HEK293 (cell line): ENCODE data around the gene CLCF1.
A peak's percentile ranks its signal among the peaks of the same experiment; 100 is the strongest.

Experiments used
- BCL11B ChIP-seq: fragments of 450-650 bp; formaldehyde crosslinking; IDR thresholded peaks from 2 replicates; pipeline ENCODE4 v1.5.1; 2016; ENCODE audit warnings: low read depth, missing biosample characterization, missing genetic modification characterization
- GFI1B ChIP-seq: fragments of 450-650 bp; formaldehyde crosslinking; IDR thresholded peaks from 2 replicates; pipeline ENCODE4 v1.5.1; 2016; ENCODE audit warnings: missing biosample characterization, missing genetic modification characterization
- KLF7 ChIP-seq: fragments of 450-650 bp; formaldehyde crosslinking; IDR thresholded peaks from 2 replicates; pipeline ENCODE4 v1.5.1; 2016; ENCODE audit warnings: missing biosample characterization, missing genetic modification characterization, borderline replicate concordance
- KLF9 ChIP-seq: fragments of 450-650 bp; formaldehyde crosslinking; IDR thresholded peaks from 2 replicates; pipeline ENCODE4 v1.5.1; 2016; ENCODE audit warnings: missing biosample characterization, missing genetic modification characterization, low read depth
- OVOL3 ChIP-seq: fragments of 450-650 bp; formaldehyde crosslinking; IDR thresholded peaks from 2 replicates; pipeline ENCODE4 v1.5.1; 2016; ENCODE audit warnings: missing biosample characterization, missing genetic modification characterization
- SETDB1 ChIP-seq: IDR thresholded peaks from one replicate; pipeline ENCODE4 v1.6.1; 2017; ENCODE audit warnings: mild to moderate bottlenecking, low read length, moderate library complexity, mixed read lengths; ENCODE audit not compliant: insufficient read length
- YY1 ChIP-seq: fragments of 450-650 bp; formaldehyde crosslinking; IDR thresholded peaks from 2 replicates; pipeline ENCODE4 v1.5.1; 2018; ENCODE audit warnings: missing biosample characterization, missing genetic modification characterization
- ZBTB8A ChIP-seq: fragments of 450-650 bp; formaldehyde crosslinking; IDR thresholded peaks from 2 replicates; pipeline ENCODE4 v1.5.1; 2016; ENCODE audit warnings: missing biosample characterization, missing genetic modification characterization
- ZFP37 ChIP-seq: fragments of 450-650 bp; formaldehyde crosslinking; IDR thresholded peaks from 2 replicates; pipeline ENCODE4 v1.5.1; 2016; ENCODE audit warnings: missing biosample characterization, missing genetic modification characterization
- ZNF10 ChIP-seq: fragments of 450-650 bp; formaldehyde crosslinking; IDR thresholded peaks from 2 replicates; pipeline ENCODE4 v1.5.1; 2017; ENCODE audit warnings: missing biosample characterization, missing genetic modification characterization
- ZNF114 ChIP-seq: fragments of 450-650 bp; formaldehyde crosslinking; IDR thresholded peaks from 2 replicates; pipeline ENCODE4 v1.5.0; 2017; ENCODE audit warnings: missing biosample characterization, missing genetic modification characterization
- ZNF138 ChIP-seq: fragments of 450-650 bp; formaldehyde crosslinking; IDR thresholded peaks from 2 replicates; pipeline ENCODE4 v1.5.1; 2016; ENCODE audit warnings: missing biosample characterization, missing genetic modification characterization, borderline replicate concordance
- ZNF140 ChIP-seq: fragments of 450-650 bp; formaldehyde crosslinking; IDR thresholded peaks from 2 replicates; pipeline ENCODE4 v1.5.1; 2016; ENCODE audit warnings: missing biosample characterization, missing genetic modification characterization
- ZNF16 ChIP-seq: fragments of 450-650 bp; formaldehyde crosslinking; IDR thresholded peaks from 2 replicates; pipeline ENCODE4 v1.5.1; 2016; ENCODE audit warnings: low read depth, missing biosample characterization, missing genetic modification characterization
- ZNF211 ChIP-seq: fragments of 450-650 bp; formaldehyde crosslinking; IDR thresholded peaks from 2 replicates; pipeline ENCODE4 v1.5.1; 2016; ENCODE audit warnings: low read depth, missing biosample characterization, missing genetic modification characterization
- ZNF23 ChIP-seq: fragments of 450-650 bp; formaldehyde crosslinking; IDR thresholded peaks from 2 replicates; pipeline ENCODE4 v1.5.1; 2016; ENCODE audit warnings: missing biosample characterization, missing genetic modification characterization, borderline replicate concordance
- ZNF354C ChIP-seq: fragments of 450-650 bp; formaldehyde crosslinking; IDR thresholded peaks from 2 replicates; pipeline ENCODE4 v1.5.1; 2016; ENCODE audit warnings: missing biosample characterization, missing genetic modification characterization, low read depth, borderline replicate concordance
- ZNF37A ChIP-seq: fragments of 450-650 bp; IDR thresholded peaks from 2 replicates; pipeline ENCODE4 v1.5.1; 2018; ENCODE audit warnings: missing biosample characterization, missing genetic modification characterization
- ZNF548 ChIP-seq: fragments of 450-650 bp; formaldehyde crosslinking; IDR thresholded peaks from 2 replicates; pipeline ENCODE4 v1.5.1; 2016; ENCODE audit warnings: missing biosample characterization, missing genetic modification characterization
- ZNF558 ChIP-seq: fragments of 450-650 bp; formaldehyde crosslinking; IDR thresholded peaks from 2 replicates; pipeline ENCODE4 v1.5.1; 2016; ENCODE audit warnings: missing biosample characterization, missing genetic modification characterization
- ZNF701 ChIP-seq: fragments of 450-650 bp; formaldehyde crosslinking; IDR thresholded peaks from 2 replicates; pipeline ENCODE4 v1.5.1; 2016; ENCODE audit warnings: missing biosample characterization, missing genetic modification characterization
- ZNF747 ChIP-seq: fragments of 450-650 bp; formaldehyde crosslinking; IDR thresholded peaks from 2 replicates; pipeline ENCODE4 v1.5.1; 2016; ENCODE audit warnings: missing biosample characterization, missing genetic modification characterization
- ZNF768 ChIP-seq: fragments of 450-650 bp; formaldehyde crosslinking; IDR thresholded peaks from 2 replicates; pipeline ENCODE4 v1.5.1; 2018; ENCODE audit warnings: missing biosample characterization, mild to moderate bottlenecking, missing genetic modification characterization
- ZNF791 ChIP-seq: fragments of 450-650 bp; formaldehyde crosslinking; IDR thresholded peaks from 2 replicates; pipeline ENCODE4 v1.5.1; 2016; ENCODE audit warnings: missing biosample characterization, missing genetic modification characterization
- ZNF843 ChIP-seq: fragments of 450-650 bp; formaldehyde crosslinking; IDR thresholded peaks from 2 replicates; pipeline ENCODE4 v1.5.1; 2016; ENCODE audit warnings: missing biosample characterization, missing genetic modification characterization
- TF ChIP-seq, protein P1 (sequence below): fragments of 450-650 bp; formaldehyde crosslinking; IDR thresholded peaks from 2 replicates; pipeline ENCODE4 v1.5.1; 2016; ENCODE audit warnings: missing biosample characterization, missing genetic modification characterization
- TF ChIP-seq, protein P2 (sequence below): fragments of 450-650 bp; formaldehyde crosslinking; IDR thresholded peaks from 2 replicates; pipeline ENCODE4 v1.5.1; 2016; ENCODE audit warnings: missing biosample characterization, missing genetic modification characterization
- TF ChIP-seq, protein P3 (sequence below): fragments of 450-650 bp; formaldehyde crosslinking; IDR thresholded peaks from 2 replicates; pipeline ENCODE4 v1.5.1; 2017; ENCODE audit warnings: missing biosample characterization, missing genetic modification characterization
- TF ChIP-seq, protein P4 (sequence below): fragments of 450-650 bp; formaldehyde crosslinking; IDR thresholded peaks from 2 replicates; pipeline ENCODE4 v1.5.1; 2016; ENCODE audit warnings: missing biosample characterization, missing genetic modification characterization
- TF ChIP-seq, protein P5 (sequence below): fragments of 450-650 bp; formaldehyde crosslinking; IDR thresholded peaks from 2 replicates; pipeline ENCODE4 v1.5.1; 2016; ENCODE audit warnings: missing biosample characterization, missing genetic modification characterization
- TF ChIP-seq, protein P6 (sequence below): fragments of 450-650 bp; formaldehyde crosslinking; IDR thresholded peaks from 2 replicates; pipeline ENCODE4 v1.5.1; 2016; ENCODE audit warnings: missing biosample characterization, missing genetic modification characterization

CLCF1 gene

DNA sequence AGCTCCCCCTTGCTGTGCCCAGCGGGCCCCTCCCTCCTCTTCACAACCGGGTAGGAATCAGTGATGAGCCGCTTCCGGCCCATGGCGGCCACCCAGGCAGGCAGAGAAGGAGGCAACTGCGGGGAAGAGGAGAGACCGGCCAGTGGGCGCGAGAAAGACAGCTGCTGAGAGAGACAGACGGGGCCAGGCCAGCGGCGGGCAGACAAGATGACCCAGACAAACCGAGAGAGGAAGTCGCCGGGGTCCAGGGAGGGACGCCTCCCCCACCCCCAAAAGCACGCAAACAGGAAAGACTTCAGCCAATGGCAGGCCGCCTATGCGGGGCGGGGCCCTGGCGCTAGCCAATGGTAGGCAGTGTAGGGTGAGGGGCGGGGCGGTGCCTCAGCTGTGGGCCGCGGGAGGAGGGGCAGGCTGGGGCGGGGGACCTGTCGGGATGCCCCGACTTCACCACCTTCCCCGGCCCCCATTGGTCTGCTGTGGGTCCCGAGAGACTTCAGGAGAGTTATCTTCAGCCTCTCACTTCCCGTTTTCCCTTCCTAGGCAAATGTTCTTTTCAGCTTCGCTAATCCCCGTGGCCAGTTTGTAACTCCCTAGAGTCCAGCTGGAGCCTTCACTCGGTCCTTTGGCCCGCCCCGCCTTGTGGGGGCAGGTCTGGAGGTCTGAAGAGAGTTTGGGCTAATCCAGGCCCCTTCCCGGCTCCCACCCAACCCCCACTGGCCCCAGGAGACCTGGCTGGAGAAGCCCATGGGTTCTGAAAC is 19.9 kb downstream of the CLCF1 start, which contains the start of gene POLD4 (continued):
- TF ChIP-seq, protein P1, sequence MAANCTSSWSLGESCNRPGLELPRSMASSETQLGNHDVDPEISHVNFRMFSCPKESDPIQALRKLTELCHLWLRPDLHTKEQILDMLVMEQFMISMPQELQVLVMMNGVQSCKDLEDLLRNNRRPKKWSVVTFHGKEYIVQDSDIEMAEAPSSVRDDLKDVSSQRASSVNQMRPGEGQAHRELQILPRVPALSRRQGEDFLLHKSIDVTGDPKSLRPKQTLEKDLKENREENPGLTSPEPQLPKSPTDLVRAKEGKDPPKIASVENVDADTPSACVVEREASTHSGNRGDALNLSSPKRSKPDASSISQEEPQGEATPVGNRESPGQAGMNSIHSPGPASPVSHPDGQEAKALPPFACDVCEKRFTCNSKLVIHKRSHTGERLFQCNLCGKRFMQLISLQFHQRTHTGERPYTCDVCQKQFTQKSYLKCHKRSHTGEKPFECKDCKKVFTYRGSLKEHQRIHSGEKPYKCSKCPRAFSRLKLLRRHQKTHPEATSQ (tag by site-specific recombination): no peak
- no peak for TF ChIP-seq ZNF701 (tag by site-specific recombination)
- TF ChIP-seq YY1 (tag by site-specific recombination): no peak
- TF ChIP-seq ZNF16 (tag by site-specific recombination): no peak
- TF ChIP-seq ZNF23 (tag by site-specific recombination): no peak
- no peak for TF ChIP-seq ZNF140 (tag by site-specific recombination)
- TF ChIP-seq, protein P2, sequence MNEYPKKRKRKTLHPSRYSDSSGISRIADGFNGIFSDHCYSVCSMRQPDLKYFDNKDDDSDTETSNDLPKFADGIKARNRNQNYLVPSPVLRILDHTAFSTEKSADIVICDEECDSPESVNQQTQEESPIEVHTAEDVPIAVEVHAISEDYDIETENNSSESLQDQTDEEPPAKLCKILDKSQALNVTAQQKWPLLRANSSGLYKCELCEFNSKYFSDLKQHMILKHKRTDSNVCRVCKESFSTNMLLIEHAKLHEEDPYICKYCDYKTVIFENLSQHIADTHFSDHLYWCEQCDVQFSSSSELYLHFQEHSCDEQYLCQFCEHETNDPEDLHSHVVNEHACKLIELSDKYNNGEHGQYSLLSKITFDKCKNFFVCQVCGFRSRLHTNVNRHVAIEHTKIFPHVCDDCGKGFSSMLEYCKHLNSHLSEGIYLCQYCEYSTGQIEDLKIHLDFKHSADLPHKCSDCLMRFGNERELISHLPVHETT (tag by site-specific recombination): no peak
- TF ChIP-seq KLF9: peak; percentile 75
- TF ChIP-seq GFI1B: no peak
- no peak for TF ChIP-seq ZNF37A (tag by site-specific recombination)
- no peak for TF ChIP-seq ZNF138 (tag by site-specific recombination)
- no peak for TF ChIP-seq ZNF768
- TF ChIP-seq ZNF843: no peak
- TF ChIP-seq ZNF211: no peak
- TF ChIP-seq ZFP37 (tag by site-specific recombination): no peak
- TF ChIP-seq ZBTB8A (tag by site-specific recombination): no peak
- no peak for TF ChIP-seq ZNF354C (tag by site-specific recombination)
- no peak for TF ChIP-seq ZNF558
- no peak for TF ChIP-seq ZNF10
- TF ChIP-seq, protein P3, sequence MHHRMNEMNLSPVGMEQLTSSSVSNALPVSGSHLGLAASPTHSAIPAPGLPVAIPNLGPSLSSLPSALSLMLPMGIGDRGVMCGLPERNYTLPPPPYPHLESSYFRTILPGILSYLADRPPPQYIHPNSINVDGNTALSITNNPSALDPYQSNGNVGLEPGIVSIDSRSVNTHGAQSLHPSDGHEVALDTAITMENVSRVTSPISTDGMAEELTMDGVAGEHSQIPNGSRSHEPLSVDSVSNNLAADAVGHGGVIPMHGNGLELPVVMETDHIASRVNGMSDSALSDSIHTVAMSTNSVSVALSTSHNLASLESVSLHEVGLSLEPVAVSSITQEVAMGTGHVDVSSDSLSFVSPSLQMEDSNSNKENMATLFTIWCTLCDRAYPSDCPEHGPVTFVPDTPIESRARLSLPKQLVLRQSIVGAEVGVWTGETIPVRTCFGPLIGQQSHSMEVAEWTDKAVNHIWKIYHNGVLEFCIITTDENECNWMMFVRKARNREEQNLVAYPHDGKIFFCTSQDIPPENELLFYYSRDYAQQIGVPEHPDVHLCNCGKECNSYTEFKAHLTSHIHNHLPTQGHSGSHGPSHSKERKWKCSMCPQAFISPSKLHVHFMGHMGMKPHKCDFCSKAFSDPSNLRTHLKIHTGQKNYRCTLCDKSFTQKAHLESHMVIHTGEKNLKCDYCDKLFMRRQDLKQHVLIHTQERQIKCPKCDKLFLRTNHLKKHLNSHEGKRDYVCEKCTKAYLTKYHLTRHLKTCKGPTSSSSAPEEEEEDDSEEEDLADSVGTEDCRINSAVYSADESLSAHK (tag by site-specific recombination): no peak
- TF ChIP-seq ZNF747: no peak
- TF ChIP-seq SETDB1: no peak
- TF ChIP-seq, protein P4, sequence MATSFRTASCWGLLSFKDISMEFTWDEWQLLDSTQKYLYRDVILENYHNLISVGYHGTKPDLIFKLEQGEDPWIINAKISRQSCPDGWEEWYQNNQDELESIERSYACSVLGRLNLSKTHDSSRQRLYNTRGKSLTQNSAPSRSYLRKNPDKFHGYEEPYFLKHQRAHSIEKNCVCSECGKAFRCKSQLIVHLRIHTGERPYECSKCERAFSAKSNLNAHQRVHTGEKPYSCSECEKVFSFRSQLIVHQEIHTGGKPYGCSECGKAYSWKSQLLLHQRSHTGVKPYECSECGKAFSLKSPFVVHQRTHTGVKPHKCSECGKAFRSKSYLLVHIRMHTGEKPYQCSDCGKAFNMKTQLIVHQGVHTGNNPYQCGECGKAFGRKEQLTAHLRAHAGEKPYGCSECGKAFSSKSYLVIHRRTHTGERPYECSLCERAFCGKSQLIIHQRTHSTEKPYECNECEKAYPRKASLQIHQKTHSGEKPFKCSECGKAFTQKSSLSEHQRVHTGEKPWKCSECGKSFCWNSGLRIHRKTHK: no peak
- no peak for TF ChIP-seq ZNF791
- TF ChIP-seq KLF7: no peak
- TF ChIP-seq BCL11B (tag by site-specific recombination): no peak
- no peak for TF ChIP-seq ZNF548 (tag by site-specific recombination)
- TF ChIP-seq, protein P5, sequence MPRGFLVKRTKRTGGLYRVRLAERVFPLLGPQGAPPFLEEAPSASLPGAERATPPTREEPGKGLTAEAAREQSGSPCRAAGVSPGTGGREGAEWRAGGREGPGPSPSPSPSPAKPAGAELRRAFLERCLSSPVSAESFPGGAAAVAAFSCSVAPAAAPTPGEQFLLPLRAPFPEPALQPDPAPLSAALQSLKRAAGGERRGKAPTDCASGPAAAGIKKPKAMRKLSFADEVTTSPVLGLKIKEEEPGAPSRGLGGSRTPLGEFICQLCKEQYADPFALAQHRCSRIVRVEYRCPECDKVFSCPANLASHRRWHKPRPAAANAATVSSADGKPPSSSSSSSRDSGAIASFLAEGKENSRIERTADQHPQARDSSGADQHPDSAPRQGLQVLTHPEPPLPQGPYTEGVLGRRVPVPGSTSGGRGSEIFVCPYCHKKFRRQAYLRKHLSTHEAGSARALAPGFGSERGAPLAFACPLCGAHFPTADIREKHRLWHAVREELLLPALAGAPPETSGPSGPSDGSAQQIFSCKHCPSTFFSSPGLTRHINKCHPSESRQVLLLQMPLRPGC (tag by site-specific recombination): no peak
- no peak for TF ChIP-seq ZNF114
- no peak for TF ChIP-seq OVOL3 (tag by site-specific recombination)
- TF ChIP-seq, protein P6, sequence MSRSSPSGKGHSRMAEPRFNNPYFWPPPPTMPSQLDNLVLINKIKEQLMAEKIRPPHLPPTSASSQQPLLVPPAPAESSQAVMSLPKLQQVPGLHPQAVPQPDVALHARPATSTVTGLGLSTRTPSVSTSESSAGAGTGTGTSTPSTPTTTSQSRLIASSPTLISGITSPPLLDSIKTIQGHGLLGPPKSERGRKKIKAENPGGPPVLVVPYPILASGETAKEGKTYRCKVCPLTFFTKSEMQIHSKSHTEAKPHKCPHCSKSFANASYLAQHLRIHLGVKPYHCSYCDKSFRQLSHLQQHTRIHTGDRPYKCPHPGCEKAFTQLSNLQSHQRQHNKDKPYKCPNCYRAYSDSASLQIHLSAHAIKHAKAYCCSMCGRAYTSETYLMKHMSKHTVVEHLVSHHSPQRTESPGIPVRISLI (tag by site-specific recombination): no peak
